ENCODE measurements around the gene LSP1.

LSP1 gene

DNA sequence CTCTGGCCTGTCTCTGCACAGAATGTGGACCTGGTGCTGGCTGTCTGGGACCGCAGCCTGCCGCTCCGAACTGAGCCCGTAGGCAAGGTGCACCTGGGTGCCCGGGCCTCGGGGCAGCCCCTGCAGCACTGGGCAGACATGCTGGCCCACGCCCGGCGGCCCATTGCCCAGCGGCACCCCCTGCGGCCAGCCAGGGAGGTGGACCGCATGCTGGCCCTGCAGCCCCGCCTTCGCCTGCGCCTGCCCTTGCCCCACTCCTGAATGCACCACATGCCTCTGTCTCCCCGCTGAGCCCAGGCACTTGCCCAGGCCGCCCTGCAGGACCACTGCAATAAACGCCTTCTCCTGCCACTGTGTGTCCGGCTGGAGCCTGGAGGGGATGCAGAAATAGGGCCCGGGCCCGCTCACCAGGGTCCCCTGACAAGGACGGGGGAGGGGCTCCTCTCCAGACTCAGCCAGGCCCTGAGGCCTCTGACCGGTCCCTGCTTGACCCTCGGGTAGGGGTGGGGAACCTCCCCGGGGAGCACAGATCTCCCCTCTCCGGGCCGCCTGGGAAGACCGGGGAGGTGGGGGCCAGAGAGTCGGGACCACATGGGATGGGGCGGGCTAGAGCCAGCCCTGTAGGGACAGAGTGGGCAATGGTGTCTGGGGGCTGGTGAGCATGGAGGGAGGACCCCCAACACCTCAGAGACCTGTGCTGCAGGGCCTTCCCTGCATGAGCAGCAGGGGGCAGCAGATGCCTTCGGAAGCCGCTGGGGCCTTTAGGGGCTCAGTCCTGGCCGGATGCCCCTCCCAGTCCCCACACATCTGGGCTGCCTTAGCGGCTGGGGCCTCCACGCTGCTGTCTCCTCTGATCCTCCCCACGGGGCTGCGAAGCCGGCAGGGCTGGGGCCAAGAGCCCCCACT lies 15.5 kb upstream of the LSP1 start:
- DNase-seq (ENCODE audit: low spot score) = peak; percentile 87

DNA sequence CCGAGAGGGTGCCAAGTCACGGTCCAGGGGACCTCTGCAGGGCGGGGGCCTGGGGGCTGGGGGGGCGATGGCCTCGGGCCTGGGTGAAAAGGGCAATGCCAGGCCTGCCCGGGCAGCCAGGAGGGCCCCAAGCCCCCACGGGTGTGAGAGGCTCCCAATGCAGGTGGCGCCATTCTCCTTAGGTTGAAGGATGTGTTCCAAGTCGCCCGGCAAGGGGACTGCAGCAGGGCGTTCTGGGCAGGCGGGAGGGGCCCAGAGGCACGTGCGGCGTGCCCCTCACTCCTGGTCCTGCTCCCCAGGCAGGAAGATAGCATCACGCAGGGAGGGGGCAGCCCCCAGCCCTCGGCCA lies 14.8 kb upstream of the LSP1 start:
- DNase-seq (ENCODE audit: low spot score) = no peak

DNA sequence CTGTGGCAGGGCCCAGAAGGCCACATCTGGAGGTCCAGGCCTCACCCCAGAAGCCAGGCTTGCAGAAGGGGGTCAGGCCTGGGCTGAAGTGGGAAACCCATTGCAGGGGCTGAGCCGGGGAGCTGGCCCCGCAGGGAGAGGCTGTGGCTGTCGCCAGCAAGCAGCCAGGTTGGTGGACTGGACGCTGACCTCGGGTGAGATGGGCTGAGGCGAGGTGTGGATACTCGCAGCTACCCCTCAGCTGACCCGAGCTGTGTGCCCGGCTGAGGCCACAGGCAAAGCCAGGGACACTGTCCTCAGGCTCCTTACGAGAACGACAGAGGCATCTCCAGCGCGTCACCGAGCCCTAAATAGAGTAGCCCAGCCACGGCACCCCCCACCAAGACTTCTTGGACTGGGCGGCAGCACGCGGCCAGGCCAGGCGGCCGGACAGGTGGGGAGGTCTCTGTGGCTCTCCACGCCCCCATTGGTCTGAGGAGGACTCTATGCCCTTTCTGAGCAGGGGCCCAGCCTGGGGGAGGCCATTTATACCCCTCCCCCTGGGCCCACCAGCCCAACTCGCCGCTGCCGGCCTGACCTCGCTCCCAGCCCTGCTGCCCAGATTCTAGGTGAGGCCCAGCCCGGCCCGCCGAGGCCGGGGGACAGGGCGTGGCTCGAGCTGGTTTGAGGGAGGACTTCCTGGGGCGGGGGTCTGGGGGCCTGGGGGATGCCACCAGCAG lies 14.3 kb upstream of the LSP1 start, which contains the start of gene TNNI2:
Gene TNNI2, plus strand, starts transcription at position 556 of the 719 bp plus-strand sequence. CDS start 716 bp downstream, outside the sequence.
- no peak for DNase-seq (ENCODE audit: low spot score)

DNA sequence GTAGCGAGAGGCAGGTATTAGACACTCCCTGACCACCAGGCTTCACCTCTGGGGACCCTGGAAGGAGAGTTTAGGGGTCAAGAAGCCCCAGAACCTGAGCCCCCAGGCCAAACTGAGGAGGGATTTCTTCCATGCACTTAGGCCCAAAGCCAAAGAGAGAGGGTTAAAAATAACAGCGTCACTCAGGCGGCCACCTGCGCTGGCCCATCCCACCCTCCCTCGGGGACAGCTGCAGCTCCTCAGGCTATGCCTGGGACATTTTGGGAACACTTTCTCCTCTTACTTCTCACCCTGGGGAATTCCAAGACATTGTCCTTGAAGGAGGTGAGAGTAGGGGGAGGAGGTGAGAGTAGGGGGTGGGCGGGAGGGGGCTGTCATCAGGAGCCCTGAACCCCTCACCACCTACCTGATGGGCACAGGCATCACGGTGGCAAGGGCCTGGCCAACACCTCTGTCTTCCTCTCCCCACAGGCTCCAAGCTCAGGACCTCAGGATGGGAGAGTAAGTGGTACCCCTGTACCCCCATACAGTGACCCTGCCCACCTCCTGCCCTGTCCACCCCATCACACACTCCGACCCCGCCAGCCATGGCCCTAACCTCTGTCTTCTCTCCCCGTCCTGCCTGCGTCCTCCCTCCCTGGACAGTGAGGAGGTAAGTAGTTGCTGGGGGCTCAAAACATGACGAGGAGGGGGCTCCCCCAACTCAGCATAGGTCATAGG lies 13.5 kb upstream of the LSP1 start:
- DNase-seq (ENCODE audit: low spot score) = no peak

DNA sequence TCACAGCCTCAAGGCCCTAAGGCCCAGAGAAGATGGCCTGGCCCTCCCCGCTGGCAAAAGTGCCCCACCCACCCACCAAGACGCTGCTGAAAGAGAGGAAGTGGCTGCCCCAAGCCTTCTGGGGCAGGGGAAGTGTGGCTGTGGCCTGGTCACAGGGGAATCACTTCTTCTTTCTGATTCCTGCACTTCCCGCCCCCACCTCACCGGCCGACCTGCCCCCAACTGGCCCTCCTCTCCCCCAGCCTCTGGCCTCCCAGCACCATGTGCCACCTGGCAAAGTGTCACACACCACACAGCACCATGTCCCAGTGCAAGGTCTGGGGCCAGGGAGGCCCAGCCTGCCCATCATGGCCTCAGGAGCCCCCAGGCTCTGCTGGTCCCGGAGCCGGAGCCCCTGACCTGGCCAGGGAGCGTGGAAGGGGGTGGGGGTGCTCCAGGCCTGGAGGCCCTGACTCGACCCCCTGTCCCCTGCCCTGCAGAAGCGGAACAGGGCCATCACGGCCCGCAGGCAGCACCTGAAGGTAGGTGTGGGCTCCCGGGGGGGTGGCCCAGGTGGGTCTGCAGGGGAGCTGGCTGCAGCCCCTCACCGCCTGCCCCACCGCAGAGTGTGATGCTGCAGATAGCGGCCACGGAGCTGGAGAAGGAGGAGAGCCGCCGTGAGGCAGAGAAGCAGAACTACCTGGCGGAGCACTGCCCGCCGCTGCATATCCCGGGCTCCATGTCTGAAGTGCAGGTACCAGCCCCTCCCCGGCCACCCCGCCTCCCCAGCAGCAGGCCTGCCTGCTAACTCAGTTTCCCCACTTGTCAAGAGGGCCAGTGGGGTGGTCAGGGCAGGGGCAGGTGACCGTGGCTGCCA lies 12.7 kb upstream of the LSP1 start:
- DNase-seq (ENCODE audit: low spot score) = no peak

DNA sequence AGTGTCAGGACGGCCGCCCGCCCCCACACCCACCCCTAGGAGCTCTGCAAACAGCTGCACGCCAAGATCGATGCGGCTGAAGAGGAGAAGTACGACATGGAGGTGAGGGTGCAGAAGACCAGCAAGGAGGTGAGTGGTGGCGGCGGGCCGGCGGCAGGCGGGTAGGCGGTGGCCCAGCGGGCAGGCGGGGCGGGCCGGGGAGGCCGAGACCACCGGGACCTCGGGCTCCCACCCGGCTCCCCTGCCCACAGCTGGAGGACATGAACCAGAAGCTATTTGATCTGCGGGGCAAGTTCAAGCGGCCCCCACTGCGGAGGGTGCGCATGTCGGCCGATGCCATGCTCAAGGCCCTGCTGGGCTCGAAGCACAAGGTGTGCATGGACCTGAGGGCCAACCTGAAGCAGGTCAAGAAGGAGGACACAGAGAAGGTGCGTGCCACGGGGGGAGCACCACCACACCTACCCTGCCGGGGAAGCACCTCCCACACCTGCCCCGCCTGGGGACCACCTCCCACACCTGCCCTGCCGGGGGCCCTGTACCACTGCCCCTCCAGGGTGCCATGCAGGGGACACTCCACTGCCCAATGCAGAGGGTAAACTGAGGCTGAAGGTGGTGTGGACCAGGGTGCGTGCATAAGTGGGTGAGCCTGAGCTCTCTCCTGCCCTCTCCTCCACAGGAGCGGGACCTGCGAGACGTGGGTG lies 12.0 kb upstream of the LSP1 start:
- DNase-seq (ENCODE audit: low spot score) = no peak

DNA sequence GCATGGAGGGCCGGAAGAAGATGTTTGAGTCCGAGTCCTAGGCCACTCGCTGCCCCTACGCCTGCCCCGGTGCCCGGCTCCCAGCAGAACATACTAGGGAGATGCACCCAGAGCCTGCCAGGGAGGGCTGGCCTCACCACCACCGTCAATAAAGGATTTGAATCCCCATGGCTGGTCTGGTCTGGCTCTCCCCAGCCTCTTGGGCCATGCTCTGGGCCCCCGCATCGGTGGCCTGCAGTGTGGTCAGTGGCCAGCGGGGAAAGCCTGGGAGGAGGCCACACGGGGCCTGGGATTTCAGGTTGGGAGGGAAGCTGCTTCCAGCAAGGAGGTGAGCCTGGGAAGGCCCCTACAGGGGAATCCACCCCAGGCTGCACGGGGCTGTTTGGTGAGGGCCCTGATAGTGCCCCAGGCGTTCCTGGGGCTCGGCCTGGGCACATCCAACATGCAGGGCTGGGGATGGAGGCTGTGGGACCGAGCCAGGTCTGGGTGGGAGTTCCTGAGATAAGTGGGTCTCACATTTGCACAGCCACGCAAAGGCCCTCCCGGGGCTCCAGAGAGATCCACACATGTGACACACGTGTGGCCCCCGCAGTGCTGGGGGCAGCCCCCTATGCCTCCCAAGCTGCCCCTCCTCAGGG lies 11.3 kb upstream of the LSP1 start:
- no peak for DNase-seq (ENCODE audit: low spot score)

DNA sequence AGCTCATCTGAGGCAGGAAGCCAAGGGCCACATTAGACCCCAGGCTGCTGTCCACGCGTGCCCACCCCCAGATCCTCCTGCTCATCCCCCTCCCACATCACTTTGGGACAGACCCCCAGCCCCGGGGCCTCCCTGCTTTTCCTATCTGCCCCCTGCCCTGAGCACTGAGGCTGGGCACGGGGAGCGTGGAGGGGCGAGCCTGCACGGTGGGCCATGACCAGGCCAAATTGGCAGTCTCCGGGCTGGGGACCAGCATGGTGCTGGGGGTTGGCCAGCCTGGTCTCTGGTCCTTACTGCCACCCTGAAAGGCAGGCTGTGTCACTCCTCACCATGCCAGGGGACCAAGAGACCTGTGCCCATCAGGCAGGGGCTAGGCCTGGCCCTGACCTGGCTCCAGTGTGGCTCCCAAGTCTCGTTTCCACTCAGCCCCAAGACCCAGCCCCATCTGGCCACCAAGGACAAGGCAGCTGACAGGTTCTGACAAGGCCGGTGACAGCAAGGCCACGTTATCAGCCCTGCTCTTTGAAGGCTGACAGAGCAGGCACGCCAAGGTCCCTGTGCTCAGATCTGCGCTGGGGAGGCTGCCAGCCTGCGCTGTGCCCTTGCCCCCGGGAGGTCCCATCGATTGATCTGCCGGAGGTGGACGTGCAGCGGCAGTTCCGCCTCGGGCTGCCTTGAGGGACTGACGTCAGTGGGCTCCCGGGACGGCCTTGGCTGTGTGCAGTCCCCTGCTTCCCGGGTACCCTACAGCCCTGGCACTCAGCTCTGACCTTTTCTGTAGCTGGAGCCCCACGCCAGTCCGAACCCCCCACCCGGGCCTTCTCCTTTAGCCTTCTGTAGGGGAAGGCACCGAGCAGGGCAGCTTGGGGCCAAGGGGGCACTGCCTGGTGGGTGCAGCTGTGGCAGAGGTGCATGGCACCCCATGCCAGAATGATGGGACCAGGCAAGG lies 10.5 kb upstream of the LSP1 start:
- DNase-seq (ENCODE audit: low spot score) = no peak

DNA sequence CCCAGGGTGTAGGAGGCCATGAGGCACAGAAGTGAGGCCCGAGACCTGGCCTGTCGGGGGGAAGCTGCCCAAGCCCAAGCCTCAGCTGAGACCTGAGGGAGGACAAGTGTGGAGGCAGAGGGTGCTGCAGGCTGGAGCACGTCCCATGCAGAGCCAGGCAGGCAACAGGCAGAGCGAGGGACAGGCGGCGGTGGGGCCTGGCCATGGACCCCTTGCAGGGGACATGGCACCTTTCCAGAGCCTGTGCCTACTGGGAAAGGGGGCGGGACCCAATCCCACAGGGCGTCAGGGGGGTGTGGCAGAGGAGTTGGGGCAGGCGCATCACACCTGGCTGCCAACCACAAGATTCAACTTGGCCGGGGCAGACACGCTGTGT lies 9.8 kb upstream of the LSP1 start:
- no peak for DNase-seq (ENCODE audit: low spot score)

DNA sequence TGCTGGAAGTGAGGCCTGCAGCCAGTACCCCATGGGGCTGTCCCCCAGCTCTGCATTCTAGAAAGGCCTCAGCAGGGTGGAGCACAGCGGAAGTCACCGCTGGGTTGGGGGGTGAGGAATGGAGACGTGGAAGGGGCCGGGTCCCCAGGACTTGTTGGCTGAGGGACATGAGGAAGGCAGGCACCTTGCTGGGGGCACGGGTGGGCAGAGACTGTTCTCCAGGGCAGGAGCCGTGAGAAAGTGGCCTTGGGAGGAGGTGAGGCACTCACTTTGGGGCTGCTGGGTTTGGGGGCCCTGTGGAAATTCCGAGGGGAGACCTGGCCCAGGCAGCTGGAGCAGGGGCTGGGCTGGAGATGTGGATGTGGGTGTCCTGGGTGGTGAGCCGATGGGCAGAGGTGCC lies 9.1 kb upstream of the LSP1 start:
- no peak for DNase-seq (ENCODE audit: low spot score)

DNA sequence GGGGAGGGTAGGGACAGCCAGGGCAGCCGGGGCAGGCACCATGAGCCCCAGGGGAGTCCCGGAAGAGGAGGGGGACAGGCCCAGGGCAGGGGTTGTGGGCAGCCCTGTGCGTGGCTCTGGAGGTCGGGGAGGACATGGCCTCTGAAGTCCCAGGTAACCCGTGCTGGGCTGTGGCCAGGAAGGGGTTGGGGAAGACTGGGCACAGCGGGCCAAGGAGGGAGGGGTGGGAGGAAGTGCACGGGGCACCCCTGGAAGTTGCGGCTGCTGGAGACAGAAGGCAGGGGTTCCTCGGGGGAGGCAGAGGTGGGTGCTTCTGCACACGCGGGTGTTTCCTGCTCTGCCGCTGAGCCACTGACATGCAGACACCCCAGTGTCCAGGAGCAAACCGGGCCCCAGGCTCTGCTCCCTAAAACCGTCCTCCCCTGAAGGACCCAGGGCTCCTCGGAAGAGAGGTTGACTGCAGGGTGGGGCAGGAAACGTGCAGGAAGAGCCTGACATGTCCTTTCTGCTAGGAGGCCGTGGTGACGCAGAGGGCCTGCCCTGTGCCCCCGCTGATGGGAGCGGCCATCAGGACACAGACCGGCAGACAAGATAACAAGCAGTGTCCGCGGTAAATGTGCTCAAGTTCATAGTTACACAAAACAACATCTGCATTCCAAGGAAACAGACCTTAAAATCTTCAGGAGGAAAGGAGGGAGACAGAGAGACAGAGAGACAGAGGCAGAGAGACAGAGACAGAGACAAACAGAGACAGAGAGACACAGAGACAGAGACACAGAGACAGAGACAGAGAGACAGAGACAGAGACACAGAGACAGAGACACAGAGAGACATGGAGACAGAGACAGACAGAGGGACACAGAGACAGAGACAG lies 8.4 kb upstream of the LSP1 start:
- no peak for DNase-seq (ENCODE audit: low spot score)

DNA sequence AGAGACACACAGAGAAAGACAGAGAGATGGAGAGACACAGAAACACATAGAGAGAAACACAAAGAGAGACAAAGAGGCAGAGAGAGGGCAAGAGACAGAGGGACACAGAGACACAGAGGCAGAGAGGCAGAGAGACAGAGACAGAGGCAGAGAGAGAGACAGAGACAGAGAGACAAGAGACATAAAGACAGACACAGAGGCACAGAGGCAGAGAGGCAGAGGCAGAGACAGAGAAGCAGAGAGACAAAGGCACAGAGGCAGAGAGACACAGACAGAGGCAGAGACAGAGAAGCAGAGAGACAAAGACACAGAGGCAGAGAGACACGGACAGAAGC lies 7.8 kb upstream of the LSP1 start:
- no peak for DNase-seq (ENCODE audit: low spot score)

DNA sequence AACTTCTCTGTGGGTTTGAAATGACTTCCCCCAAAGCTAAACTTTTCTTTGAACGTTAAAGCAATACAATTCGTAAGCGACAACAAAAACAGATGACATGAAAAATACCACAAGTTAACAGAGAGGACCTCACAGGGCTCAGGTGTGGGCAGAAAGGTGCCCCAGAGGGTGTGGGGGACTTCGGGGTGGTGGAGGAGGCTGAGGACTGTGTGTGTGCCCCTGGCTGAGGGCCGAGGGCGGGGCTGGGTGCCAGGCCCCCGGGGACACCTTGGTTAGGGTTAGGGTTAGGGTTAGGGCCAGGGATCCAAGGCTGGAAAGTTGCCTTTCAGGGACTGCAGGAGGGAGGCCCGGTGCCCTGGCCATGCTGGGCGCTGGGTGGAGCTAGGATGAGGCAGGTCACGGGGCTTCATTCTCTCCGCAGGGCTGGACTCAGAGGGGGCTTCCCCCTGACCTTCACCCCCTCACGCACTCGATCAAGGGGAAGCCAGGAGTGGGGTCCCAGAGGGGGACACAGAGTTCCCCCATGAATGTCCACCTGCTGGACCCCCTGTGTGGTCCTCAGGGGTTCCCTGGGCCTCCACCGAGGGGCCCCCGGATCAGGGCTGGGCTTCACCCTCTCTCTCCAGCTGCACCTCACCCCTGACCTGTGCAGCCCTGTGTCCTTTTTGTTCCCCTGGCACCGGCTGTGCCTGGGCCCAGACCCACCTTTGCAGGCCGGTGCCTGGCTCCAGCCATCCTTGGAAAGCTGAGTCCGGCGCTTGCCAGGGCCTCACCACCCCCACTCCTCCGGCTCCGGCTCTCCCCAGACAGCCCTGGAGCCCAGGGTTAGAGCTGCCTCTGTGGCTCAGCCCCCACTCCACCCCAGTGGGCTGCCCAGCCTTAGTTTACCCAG lies 7.1 kb upstream of the LSP1 start:
- DNase-seq (ENCODE audit: low spot score) = no peak

DNA sequence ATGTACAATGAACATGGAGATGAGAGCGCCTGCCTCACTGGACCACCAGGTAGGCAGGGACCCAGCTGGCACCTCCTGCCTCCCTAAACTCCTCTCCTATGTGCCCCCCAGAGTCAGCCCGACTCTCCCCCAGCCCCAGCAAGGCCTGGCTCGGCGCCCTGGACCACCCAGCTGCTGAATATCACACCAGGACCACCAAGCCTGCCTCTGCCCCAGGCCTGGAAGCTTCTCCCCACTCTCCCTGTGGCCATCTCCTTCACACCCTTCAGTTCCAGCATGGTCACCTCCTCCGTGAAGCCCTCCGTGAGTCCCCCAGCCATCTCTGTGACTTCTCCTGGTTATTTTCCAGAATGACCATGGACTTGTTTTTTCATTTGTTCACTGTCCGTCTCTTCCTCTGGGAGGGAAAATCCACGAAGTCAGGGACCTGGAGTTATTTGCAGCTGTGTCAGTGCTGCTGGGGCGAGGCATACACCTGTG lies 6.4 kb upstream of the LSP1 start:
- DNase-seq (ENCODE audit: low spot score) = no peak

DNA sequence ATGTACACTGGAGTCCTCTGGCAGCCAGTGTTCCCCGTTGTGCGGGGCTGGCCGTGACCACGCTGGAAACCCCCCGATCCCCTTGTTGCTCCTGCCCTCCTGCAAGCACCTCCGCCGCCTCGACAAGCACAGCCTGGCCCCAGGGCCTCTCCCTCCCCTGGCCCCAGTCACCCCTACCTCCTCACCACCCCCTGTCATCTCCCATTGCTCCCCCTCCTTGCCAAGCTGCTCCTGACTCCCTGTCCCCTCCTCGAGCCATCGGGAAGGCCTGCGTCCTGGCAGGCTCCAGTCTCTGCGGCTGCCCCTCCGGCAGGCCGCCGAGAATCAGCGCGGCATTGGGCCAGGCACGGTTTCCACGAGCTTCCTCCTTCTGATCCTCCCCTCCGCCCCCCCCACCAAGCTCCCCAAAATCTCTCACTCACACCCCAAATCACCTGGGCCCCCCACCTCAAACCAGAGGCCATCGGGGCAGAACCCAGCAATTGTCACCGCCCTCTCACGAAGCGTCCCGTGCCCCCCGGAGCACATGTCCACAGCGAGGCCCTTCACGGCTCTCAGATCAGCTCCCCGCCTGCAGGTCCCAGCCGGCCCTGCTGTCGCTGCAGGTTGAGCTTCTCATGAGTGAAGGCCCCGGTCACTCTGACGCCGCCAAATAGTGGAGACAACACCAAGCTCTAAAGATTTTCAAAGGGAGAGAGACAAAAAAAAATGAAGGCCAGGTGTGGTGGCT lies 5.7 kb upstream of the LSP1 start:
- DNase-seq (ENCODE audit: low spot score) = no peak

DNA sequence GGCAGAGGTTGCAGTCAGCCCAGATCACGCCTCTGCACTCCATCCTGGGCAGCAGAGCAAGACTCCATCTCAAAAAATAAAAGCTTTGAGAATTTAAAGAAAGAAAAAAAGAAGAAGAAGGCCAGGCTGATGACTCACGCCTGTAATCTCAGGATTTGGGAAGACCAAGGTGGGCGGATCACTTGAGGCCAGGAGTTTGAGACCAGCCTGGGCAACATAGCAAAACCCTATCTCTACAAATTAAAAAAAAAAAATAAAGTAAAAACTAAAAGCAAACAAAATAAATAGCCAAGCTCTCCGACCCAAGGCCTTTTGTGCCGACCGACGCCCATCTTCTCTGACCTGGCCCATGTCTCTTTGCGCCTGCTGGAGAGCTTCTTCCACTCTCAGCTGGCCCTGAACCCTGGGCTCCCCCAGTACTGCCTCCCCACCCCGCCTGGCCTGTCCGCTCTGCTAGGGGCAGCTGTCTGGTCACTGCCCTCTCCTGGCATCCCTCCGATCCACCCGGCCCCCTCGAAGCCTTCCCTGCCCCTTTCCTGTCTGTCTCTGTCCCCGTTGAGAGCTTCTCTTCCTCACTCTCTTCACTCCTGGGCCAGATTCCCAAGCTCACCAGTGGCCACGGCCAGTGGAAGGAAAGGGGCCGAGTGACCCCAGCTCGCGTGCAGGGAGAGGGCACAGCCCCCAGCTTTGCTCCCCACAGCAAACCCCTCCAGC lies 4.8 kb upstream of the LSP1 start:
- DNase-seq (ENCODE audit: low spot score) = no peak
